GM12872 (cell line): ENCODE measurements around the gene THPO.

Experiments used
- CTCF ChIP-seq: IDR thresholded peaks from 3 replicates; pipeline ENCODE4 v1.5.1; 2011; ENCODE audit warnings: low read depth, mild to moderate bottlenecking, low read length, moderate library complexity; ENCODE audit not compliant: insufficient read depth

THPO gene

GRCh38 chr3:184337399-184337714 lies 40.6 kb downstream of the THPO start, which contains the start of gene FAM131A:
Gene FAM131A, plus strand, starts transcription at chr3:184337600. Its CDS starts 31 bp downstream, at chr3:184337631.
- TF ChIP-seq CTCF = no peak

- no peak for TF ChIP-seq CTCF
Observed at GRCh38 chr3:184336547-184337398, 41.2 kb downstream of the THPO start.

GRCh38 chr3:184335661-184336546 lies 42.1 kb downstream of the THPO start:
- TF ChIP-seq CTCF = no peak

GRCh38 chr3:184335291-184335660 lies 42.7 kb downstream of the THPO start:
- no peak for TF ChIP-seq CTCF

- TF ChIP-seq CTCF = no peak
Observed at GRCh38 chr3:184334470-184335158, 43.4 kb downstream of the THPO start.

- TF ChIP-seq CTCF = no peak
Observed at GRCh38 chr3:184333700-184334099, 44.3 kb downstream of the THPO start.

GRCh38 chr3:184333190-184333589 lies 44.8 kb downstream of the THPO start:
- TF ChIP-seq CTCF = no peak
